ENCODE data around the gene VSIR. TPM values are rescaled to one million over a fixed set of nuclear protein-coding genes. Genes with fewer than 3 reads are reported as not detected.

Gene VSIR
- total RNA-seq, 2 experiments from 2014 or later, result 86.2 to 91.4 TPM

DNA sequence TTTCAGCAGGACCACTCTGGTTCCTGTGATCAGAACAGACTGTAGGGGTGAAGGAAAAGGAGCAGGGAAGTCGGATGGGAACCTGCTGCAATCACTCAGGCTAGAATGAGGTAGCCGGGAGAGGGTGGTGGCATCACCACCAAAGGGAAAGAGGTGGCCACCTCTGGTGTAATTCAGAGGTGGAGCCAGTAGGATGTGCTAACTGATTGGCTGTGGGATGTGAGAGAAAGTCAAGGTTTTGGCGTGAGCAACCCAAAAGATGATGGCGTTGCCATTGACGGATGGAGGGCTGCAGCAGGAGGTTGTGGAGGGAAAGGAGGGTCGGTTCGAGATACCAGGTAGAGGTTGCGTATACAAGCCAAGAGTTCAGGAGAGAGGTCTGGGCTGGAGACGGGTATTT lies 7.4 kb upstream of the VSIR start:
- no peak overlapping the region for H3K4me3 ChIP-seq (ENCODE audit: low read length)
- no peak overlapping the region for H3K27ac ChIP-seq (ENCODE audit: low read depth in 1 of 2, low read length in 2 of 2)
- H3K4me1 Mint-ChIP-seq (ENCODE audit: low read depth), result peaks cover 21% of the 10 kb centered on the region
- no peak for ATAC-seq (ENCODE audit: poor library complexity)
- TF ChIP-seq, protein P1, sequence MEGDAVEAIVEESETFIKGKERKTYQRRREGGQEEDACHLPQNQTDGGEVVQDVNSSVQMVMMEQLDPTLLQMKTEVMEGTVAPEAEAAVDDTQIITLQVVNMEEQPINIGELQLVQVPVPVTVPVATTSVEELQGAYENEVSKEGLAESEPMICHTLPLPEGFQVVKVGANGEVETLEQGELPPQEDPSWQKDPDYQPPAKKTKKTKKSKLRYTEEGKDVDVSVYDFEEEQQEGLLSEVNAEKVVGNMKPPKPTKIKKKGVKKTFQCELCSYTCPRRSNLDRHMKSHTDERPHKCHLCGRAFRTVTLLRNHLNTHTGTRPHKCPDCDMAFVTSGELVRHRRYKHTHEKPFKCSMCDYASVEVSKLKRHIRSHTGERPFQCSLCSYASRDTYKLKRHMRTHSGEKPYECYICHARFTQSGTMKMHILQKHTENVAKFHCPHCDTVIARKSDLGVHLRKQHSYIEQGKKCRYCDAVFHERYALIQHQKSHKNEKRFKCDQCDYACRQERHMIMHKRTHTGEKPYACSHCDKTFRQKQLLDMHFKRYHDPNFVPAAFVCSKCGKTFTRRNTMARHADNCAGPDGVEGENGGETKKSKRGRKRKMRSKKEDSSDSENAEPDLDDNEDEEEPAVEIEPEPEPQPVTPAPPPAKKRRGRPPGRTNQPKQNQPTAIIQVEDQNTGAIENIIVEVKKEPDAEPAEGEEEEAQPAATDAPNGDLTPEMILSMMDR (IDR thresholded peaks at IDR 0.05), result no peak
- H3K27me3 Mint-ChIP-seq, result no peaks in the 10 kb centered on the region
- no peaks in the 10 kb centered on the region for H3K27me3 ChIP-seq (ENCODE audit: control insufficient read depth in 1 of 2, insufficient read depth in 2 of 2, low read length in 2 of 2)
- ChIA-PET CTCF (no interaction called here), POLR2A (no interaction called here)
- H3K9me3 Mint-ChIP-seq, result no peaks in the 10 kb centered on the region
- no peaks in the 10 kb centered on the region for H3K36me3 ChIP-seq (ENCODE audit: insufficient read depth, low read length)
- no peaks in the 10 kb centered on the region for H3K9me3 ChIP-seq (ENCODE audit: control insufficient read depth in 1 of 2, insufficient read depth in 1 of 2, low read length in 2 of 2)
- no peaks in the 10 kb centered on the region for H3K36me3 Mint-ChIP-seq (ENCODE audit: low read depth)
- no peak overlapping the region for H3K27ac Mint-ChIP-seq
- peaks cover 26% of the 10 kb centered on the region for H3K4me1 ChIP-seq (ENCODE audit: insufficient read depth, low read length)
- H3K4me3 Mint-ChIP-seq, result no peak overlapping the region
- DNase-seq, result no peak
- intact Hi-C loops (cut with DNase I, micrococcal nuclease), result no loop called here

DNA sequence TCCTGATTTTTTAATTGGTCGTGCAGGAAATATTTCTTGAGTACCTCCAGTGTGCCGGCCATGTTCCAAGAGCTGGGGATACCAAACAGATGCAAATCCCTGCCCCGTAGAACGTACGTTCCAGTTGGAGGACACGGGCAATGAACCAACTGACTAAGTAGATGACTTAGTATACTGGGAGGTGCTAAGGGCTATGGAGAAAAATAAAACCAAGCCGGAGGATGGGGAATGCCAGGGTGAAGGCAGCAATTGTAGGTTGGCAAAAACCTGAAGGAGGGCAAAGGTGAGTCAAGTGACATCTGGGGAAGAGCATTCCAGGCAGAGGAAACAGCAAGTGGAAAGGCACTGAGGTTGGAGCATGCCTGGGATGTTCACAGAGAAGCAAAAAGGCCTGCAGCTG lies 6.8 kb upstream of the VSIR start:
- no peak for ATAC-seq (ENCODE audit: poor library complexity)
- POLR2A ChIA-PET, result no interaction called here
- CTCF ChIA-PET, result no interaction called here
- Histone ChIP-seq H3K36me3 (ENCODE audit: insufficient read depth, low read length) (no peaks in the 10 kb centered on the region), H3K9me3 (ENCODE audit: control insufficient read depth in 1 of 2, insufficient read depth in 1 of 2, low read length in 2 of 2) (no peaks in the 10 kb centered on the region), H3K27me3 (ENCODE audit: control insufficient read depth in 1 of 2, insufficient read depth in 2 of 2, low read length in 2 of 2) (no peaks in the 10 kb centered on the region), H3K4me1 (ENCODE audit: insufficient read depth, low read length) (peaks cover 31% of the 10 kb centered on the region), H3K4me3 (ENCODE audit: low read length) (no peak overlapping the region), H3K27ac (ENCODE audit: low read depth in 1 of 2, low read length in 2 of 2) (no peak overlapping the region)
- Mint-ChIP-seq H3K9me3 (no peaks in the 10 kb centered on the region), H3K27ac (no peak overlapping the region), H3K4me1 (ENCODE audit: low read depth) (peaks cover 26% of the 10 kb centered on the region), H3K36me3 (ENCODE audit: low read depth) (no peaks in the 10 kb centered on the region), H3K27me3 (no peaks in the 10 kb centered on the region), H3K4me3 (no peak overlapping the region)
- TF ChIP-seq, protein P1 (IDR thresholded peaks at IDR 0.05), result no peak
- intact Hi-C loops (cut with DNase I, micrococcal nuclease), result no loop called here
- DNase-seq, result no peak

DNA sequence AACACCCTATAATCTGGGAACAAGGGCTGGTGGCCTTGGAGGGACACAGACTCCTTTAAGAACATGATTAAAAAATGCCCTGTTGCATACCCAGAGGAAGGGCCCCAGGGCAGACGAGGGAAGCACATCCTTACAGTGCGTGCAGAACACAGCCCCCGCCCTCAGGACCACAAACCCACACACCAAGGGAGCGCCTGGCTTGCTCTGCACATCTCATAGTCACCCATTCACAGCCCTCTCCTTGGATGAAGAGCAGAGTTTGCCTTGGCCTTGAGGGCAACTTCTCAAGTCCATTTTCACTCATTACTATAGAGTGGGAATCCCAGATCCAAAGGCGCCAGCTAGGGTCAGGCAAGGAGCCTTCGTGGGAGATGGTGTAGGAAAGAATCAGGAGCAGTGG lies 6.3 kb upstream of the VSIR start:
- peaks cover 29% of the 10 kb centered on the region for H3K4me1 Mint-ChIP-seq (ENCODE audit: low read depth)
- no peaks in the 10 kb centered on the region for H3K27me3 Mint-ChIP-seq
- H3K27ac ChIP-seq (ENCODE audit: low read depth in 1 of 2, low read length in 2 of 2), result no peak overlapping the region
- no peaks in the 10 kb centered on the region for H3K36me3 Mint-ChIP-seq (ENCODE audit: low read depth)
- no peaks in the 10 kb centered on the region for H3K9me3 ChIP-seq (ENCODE audit: control insufficient read depth in 1 of 2, insufficient read depth in 1 of 2, low read length in 2 of 2)
- no peaks in the 10 kb centered on the region for H3K9me3 Mint-ChIP-seq
- H3K4me1 ChIP-seq (ENCODE audit: insufficient read depth, low read length), result peaks cover 36% of the 10 kb centered on the region
- ATAC-seq (ENCODE audit: poor library complexity), result no peak
- no peak for DNase-seq
- no peak overlapping the region for H3K4me3 Mint-ChIP-seq
- TF ChIP-seq, protein P1 (IDR thresholded peaks at IDR 0.05), result no peak
- POLR2A ChIA-PET, result no interaction called here
- no peak overlapping the region for H3K27ac Mint-ChIP-seq
- CTCF ChIA-PET, result no interaction called here
- no peaks in the 10 kb centered on the region for H3K27me3 ChIP-seq (ENCODE audit: control insufficient read depth in 1 of 2, insufficient read depth in 2 of 2, low read length in 2 of 2)
- intact Hi-C loops (cut with DNase I, micrococcal nuclease), result no loop called here
- no peaks in the 10 kb centered on the region for H3K36me3 ChIP-seq (ENCODE audit: insufficient read depth, low read length)
- no peak overlapping the region for H3K4me3 ChIP-seq (ENCODE audit: low read length)
